HepG2 (cell line): ENCODE measurements around the gene RAPGEF2. TPM values are rescaled to one million over a fixed set of nuclear protein-coding genes. Genes with fewer than 3 reads are reported as not detected.

ENCODE experiments used
- ATAC-seq: fragments of 200-7000 bp; cut with Tn5 transposase; 3 replicates; pipeline ENCODE4 v1.9.1; 2020; ENCODE audit warnings: mild to moderate bottlenecking, moderate library complexity
- BruUV-seq: library from RNA; stranded (reverse); fragments of 400-500 nt; replicated peaks from 2 replicates; lab custom pipeline; 2021; lab: Mats Ljungman, UMichigan
- CTCF ChIA-PET: fragments of 300-600 bp; formaldehyde crosslinking; extraction: SDS; loops from one replicate; lab custom pipeline; 2021; ENCODE audit warnings: low total read pairs, inconsistent platforms, low intra/inter-chr PET ratio; lab: Yijun Ruan, JAX
- POLR2A ChIA-PET: fragments of 350-600 bp; sonication (Branson Sonifier 250); formaldehyde crosslinking; loops from one replicate; lab custom pipeline; 2020; ENCODE audit warnings: antibody characterized with exemption, inconsistent platforms; lab: Yijun Ruan, JAX
- DNase-seq: peaks from one replicate; pipeline ENCODE4 v3.0.0-alpha.2; 2015; ENCODE audit warnings: low spot score
- FAIRE-seq: peaks from 3 replicates; lab custom pipeline; 2011; peaks lifted over from hg19 to GRCh38; lab: Jason Lieb, UNC
- H2AFZ ChIP-seq: one replicate; pipeline ENCODE4 v1.6.1; 2011; ENCODE audit warnings: low read length, inconsistent platforms
- H3K27ac ChIP-seq: fragments of 300-600 bp; 3 replicates; pipeline ENCODE4 v1.8.0; 2011; ENCODE audit warnings: mixed run types, mild to moderate bottlenecking, mixed read lengths, low read length, inconsistent platforms; ENCODE audit not compliant: insufficient read depth; ENCODE audit errors: extremely low read length
- H3K27me3 ChIP-seq, 2 experiments: fragments of 200-600 bp in 1 of 2; 2 replicates in 1 of 2; 3 replicates in 1 of 2; pipeline versions ENCODE4 v1.6.0 to v1.8.0; 2011; ENCODE audit warnings: low read length in 2 of 2, mild to moderate bottlenecking in 2 of 2, moderate library complexity in 2 of 2, inconsistent platforms in 1 of 2; ENCODE audit not compliant: insufficient read depth in 2 of 2, control insufficient read depth in 1 of 2
- H3K36me3 ChIP-seq, 2 experiments: fragments of 200-600 bp in 1 of 2; replicated peaks in 1 of 2; 2 replicates in 1 of 2; 3 replicates in 1 of 2; pipeline versions ENCODE4 v1.5.1 to v1.8.0; 2011; ENCODE audit warnings: low read length in 2 of 2, inconsistent platforms in 1 of 2; ENCODE audit not compliant: insufficient read depth in 2 of 2, control insufficient read depth in 1 of 2
- H3K4me1 ChIP-seq: 2 replicates; pipeline ENCODE4 v1.5.1; 2012; ENCODE audit warnings: low read length, inconsistent platforms; ENCODE audit not compliant: insufficient read depth
- H3K4me2 ChIP-seq: 2 replicates; pipeline ENCODE4 v1.6.0; 2011; ENCODE audit warnings: low read depth, low read length, inconsistent platforms
- H3K4me3 ChIP-seq, 3 experiments: fragments of 200-600 bp in 1 of 3; sonication (generic), shearing (Covaris generic) in 1 of 3; replicated peaks in 1 of 3; 2 replicates each; pipeline ENCODE4 v1.5.1; 2011 to 2016; ENCODE audit warnings: low read length in 3 of 3, inconsistent platforms in 2 of 3, low read depth in 2 of 3, mild to moderate bottlenecking in 2 of 3, control low read depth in 1 of 3, mixed read lengths in 1 of 3; ENCODE audit not compliant: insufficient read depth in 1 of 3
- H3K79me2 ChIP-seq: one replicate; pipeline ENCODE4 v1.6.1; 2011; ENCODE audit warnings: low read length, inconsistent platforms; ENCODE audit not compliant: insufficient read depth
- H3K9ac ChIP-seq: 2 replicates; pipeline ENCODE4 v1.6.0; 2011; ENCODE audit warnings: mild to moderate bottlenecking, low read depth, low read length, inconsistent platforms; ENCODE audit not compliant: insufficient read depth
- H3K9me3 ChIP-seq: 2 replicates; pipeline ENCODE4 v1.5.1; 2012; ENCODE audit warnings: mild to moderate bottlenecking, low read length
- H4K20me1 ChIP-seq: 2 replicates; pipeline ENCODE4 v1.6.0; 2011; ENCODE audit warnings: inconsistent platforms, mild to moderate bottlenecking, low read length, moderate library complexity; ENCODE audit not compliant: insufficient read depth
- GATA4 ChIP-seq: sonication (generic); IDR thresholded peaks from 2 replicates; pipeline ENCODE4 v1.6.1; 2016; ENCODE audit warnings: antibody characterized with exemption, low read depth, borderline replicate concordance
- IRF2 ChIP-seq: IDR thresholded peaks from 2 replicates; pipeline ENCODE4 v1.6.1; 2018; ENCODE audit warnings: missing genetic modification reagents, missing compliant biosample characterization
- ISL2 ChIP-seq: sonication (generic); formaldehyde crosslinking; IDR thresholded peaks from 2 replicates; pipeline ENCODE4 v1.5.0; 2020; ENCODE audit warnings: missing genetic modification reagents
- MAFG ChIP-seq: sonication (generic); formaldehyde crosslinking; IDR thresholded peaks from 2 replicates; pipeline ENCODE4 v1.5.1; 2020; ENCODE audit warnings: mild to moderate bottlenecking, missing genetic modification reagents
- ONECUT2 ChIP-seq: sonication (generic); formaldehyde crosslinking; IDR thresholded peaks from 2 replicates; pipeline ENCODE4 v1.4.0; 2020; ENCODE audit warnings: missing genetic modification reagents
- RAD21 ChIP-seq: fragments of 450-650 bp; formaldehyde crosslinking; IDR thresholded peaks from 2 replicates; pipeline ENCODE4 v1.5.0; 2020; ENCODE audit warnings: mild to moderate bottlenecking
- RARA ChIP-seq: IDR thresholded peaks from 2 replicates; pipeline ENCODE4 v1.6.1; 2016; ENCODE audit warnings: missing genetic modification reagents, missing compliant biosample characterization
- REPIN1 ChIP-seq: sonication (generic); formaldehyde crosslinking; IDR thresholded peaks from 2 replicates; pipeline ENCODE4 v1.8.0; 2022; ENCODE audit warnings: missing genetic modification reagents, low read depth, mild to moderate bottlenecking, borderline replicate concordance
- SRSF9 ChIP-seq: fragments of 200-400 bp; formaldehyde crosslinking; IDR thresholded peaks from 2 replicates; pipeline ENCODE4 v1.6.1; 2018; ENCODE audit warnings: borderline replicate concordance, mild to moderate bottlenecking, low read depth, low read length; ENCODE audit not compliant: insufficient read depth, poor library complexity, severe bottlenecking
- SRY ChIP-seq: sonication (generic); formaldehyde crosslinking; IDR thresholded peaks from 2 replicates; pipeline ENCODE4 v1.8.0; 2022; ENCODE audit warnings: mild to moderate bottlenecking, missing genetic modification reagents
- TFAP4 ChIP-seq: sonication (generic); IDR thresholded peaks from 2 replicates; pipeline ENCODE4 v1.6.1; 2016; ENCODE audit warnings: low read depth, borderline replicate concordance
- ZBTB39 ChIP-seq: sonication (generic); formaldehyde crosslinking; IDR thresholded peaks from 2 replicates; pipeline ENCODE4 v1.5.0; 2020; ENCODE audit warnings: missing genetic modification reagents
- ZKSCAN1 ChIP-seq: fragments of 150-350 bp; IDR thresholded peaks from 2 replicates; pipeline ENCODE4 v1.6.1; 2014; ENCODE audit warnings: low read length
- ZNF30 ChIP-seq: sonication (generic); formaldehyde crosslinking; IDR thresholded peaks from 2 replicates; pipeline ENCODE4 v1.5.0; 2020; ENCODE audit warnings: mild to moderate bottlenecking, missing genetic modification reagents
- WGBS: methylation state at CpG from one replicate; pipeline ENCODE4 v1.1.6; 2017; ENCODE audit warnings: low lambda C conversion rate; 5-methylcytosine and 5-hydroxymethylcytosine counted together
- in situ Hi-C: cut with HindIII; loops from 2 replicates; pipeline ENCODE4 v1.10.0; 2017; ENCODE audit warnings: low pct_unique_long_range_greater_than_20kb; ENCODE audit not compliant: extremely low pct_ligation_motif_present
- intact Hi-C: fragments of 100-400 bp; cut with micrococcal nuclease; formaldehyde crosslinking; loops from one replicate; pipeline ENCODE4 v1.10.0; 2022; ENCODE audit not compliant: unreplicated experiment
- polyA plus RNA-seq, 8 experiments: library from polyadenylated mRNA; depleted of rRNA in 3 of 8; stranded (reverse) in 7 of 8; unstranded in 1 of 8; fragments of >200 nt; fragmentation: Illumina TruSeq in 4 of 8; extraction: Trizol in 4 of 8; gene quantifications; 2 replicates each; pipeline versions ENCODE4 v1.2.1 to v1.2.3, GENCODE V29; 2011 to 2016; ENCODE audit warnings: low read depth in 4 of 8, missing spikeins in 1 of 8, mixed read lengths in 1 of 8; ENCODE audit not compliant: insufficient read depth in 1 of 8
- total RNA-seq, 5 experiments: library from RNA; depleted of rRNA; stranded (reverse); fragments of >200 nt; fragmentation: Illumina TruSeq; extraction: Trizol; gene quantifications; 2 replicates each; pipeline ENCODE4 v1.2.3, GENCODE V29; 2016; ENCODE audit warnings: low read depth in 1 of 5
- TF ChIP-seq, protein P1 (sequence below): sonication (generic); formaldehyde crosslinking; IDR thresholded peaks from 2 replicates; pipeline ENCODE4 v1.5.0; 2020; ENCODE audit warnings: mild to moderate bottlenecking, missing genetic modification reagents

The RAPGEF2 gene
- total and polyA plus RNA-seq, 2 of the 13 experiments (the other 11 are each of a cell fraction or from before 2014, with no cell fraction given): 19.2 to 23.0 TPM

- H3K79me2 ChIP-seq: no peaks in the 10 kb centered on the region
- no peak overlapping the region for H2AFZ ChIP-seq
- no peak overlapping the region for H3K27ac ChIP-seq
- ATAC-seq (no peak), FAIRE-seq (no peak), DNase-seq (no peak)
- WGBS: 59% methylated on average over 3 of the region's 3 CpGs
- intact Hi-C loops: no loop called here
- CTCF ChIA-PET: no interaction called here
- H3K9ac ChIP-seq: no peak overlapping the region
- H4K20me1 ChIP-seq: no peaks in the 10 kb centered on the region
- H3K4me1 ChIP-seq: peaks cover 7% of the 10 kb centered on the region
- H3K9me3 ChIP-seq: no peaks in the 10 kb centered on the region
- no peaks in the 10 kb centered on the region for H3K36me3 ChIP-seq
- POLR2A ChIA-PET: no interaction called here
- no peaks in the 10 kb centered on the region; a peak in 1 of 5 replicates for H3K27me3 ChIP-seq
- no TSS peak for BruUV-seq
- no peak overlapping the region for H3K4me3 ChIP-seq
- in situ Hi-C loops: no loop called here
- H3K4me2 ChIP-seq: no peak overlapping the region
- TF ChIP-seq REPIN1 (no peak), ZBTB39 (CRISPR knock-in tag) (no peak), ONECUT2 (CRISPR knock-in tag) (no peak), GATA4 (no peak), RAD21 (CRISPR knock-in tag) (no peak)
- TF ChIP-seq, all 625 proteins: peak for 0
Measured at GRCh38 chr4:159096434-159096833, 6.4 kb upstream of the RAPGEF2 start.

- DNase-seq (no peak), FAIRE-seq (no peak), ATAC-seq (no peak)
- 44% methylated on average over 1 of the region's 1 CpG for WGBS
- Histone ChIP-seq H3K4me1 (peaks cover 14% of the 10 kb centered on the region), H3K27me3 (no peaks in the 10 kb centered on the region; a peak in 1 of 5 replicates), H4K20me1 (no peaks in the 10 kb centered on the region), H3K27ac (no peak overlapping the region), H3K79me2 (no peaks in the 10 kb centered on the region), H3K9ac (no peak overlapping the region), H3K36me3 (no peaks in the 10 kb centered on the region), H3K4me2 (no peak overlapping the region), H3K9me3 (no peaks in the 10 kb centered on the region), H2AFZ (no peak overlapping the region), H3K4me3 (no peak overlapping the region)
- ChIA-PET CTCF (no interaction called here), POLR2A (no interaction called here)
- intact Hi-C loops: no loop called here
- in situ Hi-C loops: no loop called here
- no TSS peak for BruUV-seq
- TF ChIP-seq ISL2 (CRISPR knock-in tag): no peak
- TF ChIP-seq IRF2 (CRISPR knock-in tag): no peak
- no peak for TF ChIP-seq ZNF30 (CRISPR knock-in tag)
- no peak for TF ChIP-seq RARA (CRISPR knock-in tag)
- no peak for TF ChIP-seq MAFG
- TF ChIP-seq ZKSCAN1: no peak
- TF ChIP-seq SRSF9: no peak
- no peak for TF ChIP-seq TFAP4
- TF ChIP-seq, protein P1, sequence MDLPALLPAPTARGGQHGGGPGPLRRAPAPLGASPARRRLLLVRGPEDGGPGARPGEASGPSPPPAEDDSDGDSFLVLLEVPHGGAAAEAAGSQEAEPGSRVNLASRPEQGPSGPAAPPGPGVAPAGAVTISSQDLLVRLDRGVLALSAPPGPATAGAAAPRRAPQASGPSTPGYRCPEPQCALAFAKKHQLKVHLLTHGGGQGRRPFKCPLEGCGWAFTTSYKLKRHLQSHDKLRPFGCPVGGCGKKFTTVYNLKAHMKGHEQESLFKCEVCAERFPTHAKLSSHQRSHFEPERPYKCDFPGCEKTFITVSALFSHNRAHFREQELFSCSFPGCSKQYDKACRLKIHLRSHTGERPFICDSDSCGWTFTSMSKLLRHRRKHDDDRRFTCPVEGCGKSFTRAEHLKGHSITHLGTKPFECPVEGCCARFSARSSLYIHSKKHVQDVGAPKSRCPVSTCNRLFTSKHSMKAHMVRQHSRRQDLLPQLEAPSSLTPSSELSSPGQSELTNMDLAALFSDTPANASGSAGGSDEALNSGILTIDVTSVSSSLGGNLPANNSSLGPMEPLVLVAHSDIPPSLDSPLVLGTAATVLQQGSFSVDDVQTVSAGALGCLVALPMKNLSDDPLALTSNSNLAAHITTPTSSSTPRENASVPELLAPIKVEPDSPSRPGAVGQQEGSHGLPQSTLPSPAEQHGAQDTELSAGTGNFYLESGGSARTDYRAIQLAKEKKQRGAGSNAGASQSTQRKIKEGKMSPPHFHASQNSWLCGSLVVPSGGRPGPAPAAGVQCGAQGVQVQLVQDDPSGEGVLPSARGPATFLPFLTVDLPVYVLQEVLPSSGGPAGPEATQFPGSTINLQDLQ (CRISPR knock-in tag): no peak
- TF ChIP-seq SRY (CRISPR knock-in tag): no peak
Measured at GRCh38 chr4:159097144-159097543, 5.7 kb upstream of the RAPGEF2 start.
